Testis (tissue), 3 donors: ENCODE results near the gene GAA. TPM values are rescaled to one million over a fixed set of nuclear protein-coding genes. Genes with fewer than 3 reads are reported as not detected.

ENCODE experiments used
- DNase-seq: peaks from one replicate; pipeline ENCODE4 v3.0.0-alpha.2; 2019
- H3K27ac ChIP-seq, 2 donors: fragments of 200-600 bp; sonication (generic); one replicate each; pipeline ENCODE4 v1.5.1; 2019
- H3K27me3 ChIP-seq: fragments of 200-600 bp; sonication (generic); one replicate; pipeline ENCODE4 v1.5.1; 2019
- H3K36me3 ChIP-seq: fragments of 200-600 bp; sonication (generic); one replicate; pipeline ENCODE4 v1.5.1; 2017; ENCODE audit warnings: low read depth; ENCODE audit errors: missing control alignments
- H3K4me1 ChIP-seq: fragments of 200-600 bp; sonication (generic); one replicate; pipeline ENCODE4 v1.5.1; 2019
- H3K4me3 ChIP-seq, 2 donors: fragments of 200-600 bp; sonication (generic); one replicate each; pipeline ENCODE4 v1.5.1; 2017 to 2019
- H3K9me3 ChIP-seq: fragments of 200-600 bp; sonication (generic); one replicate; pipeline ENCODE4 v1.5.1; 2017
- POLR2A ChIP-seq: fragments of 450-650 bp; IDR thresholded peaks from one replicate; pipeline ENCODE4 v1.6.1; 2017; ENCODE audit warnings: antibody characterized with exemption, mild to moderate bottlenecking, moderate library complexity
- WGBS, 2 donors: methylation state at CpG; one replicate each; pipeline ENCODE4 v1.1.5; 2018; 5-methylcytosine and 5-hydroxymethylcytosine counted together
- intact Hi-C: fragments of 100-400 bp; cut with DNase I; formaldehyde crosslinking; loops from one replicate; pipeline ENCODE4 v1.15.1; 2023; ENCODE audit warnings: low total_unique reads
- polyA plus RNA-seq: library from polyadenylated mRNA; stranded (reverse); fragments of 350-450 nt; fragmentation: Illumina TruSeq; extraction: RNeasy Lipid Tissue Mini Kit (QIAGEN cat#74804); gene quantifications from one replicate; pipeline ENCODE4 v1.2.3, GENCODE V29; 2014; ENCODE audit warnings: low read depth, low replicate concordance; ENCODE audit not compliant: insufficient read depth
- total RNA-seq, 2 donors: library from RNA; depleted of rRNA; stranded (reverse); fragments of >200 nt; gene quantifications; one replicate each; pipeline ENCODE4 v1.2.3, GENCODE V29; 2016
- TF ChIP-seq, protein P1 (sequence below), 3 experiments: fragments of 450-650 bp in 2 of 3; fragments of 200-600 bp in 1 of 3; sonication (generic) in 1 of 3; IDR thresholded peaks; one replicate each; pipeline ENCODE4 v1.5.1; 2016 to 2019; ENCODE audit warnings: antibody characterized with exemption in 3 of 3, mild to moderate bottlenecking in 2 of 3, moderate library complexity in 1 of 3

Gene GAA
- total and polyA plus RNA-seq, 3 donors from 2014 or later = 155 to 190 (median 166) TPM

DNA sequence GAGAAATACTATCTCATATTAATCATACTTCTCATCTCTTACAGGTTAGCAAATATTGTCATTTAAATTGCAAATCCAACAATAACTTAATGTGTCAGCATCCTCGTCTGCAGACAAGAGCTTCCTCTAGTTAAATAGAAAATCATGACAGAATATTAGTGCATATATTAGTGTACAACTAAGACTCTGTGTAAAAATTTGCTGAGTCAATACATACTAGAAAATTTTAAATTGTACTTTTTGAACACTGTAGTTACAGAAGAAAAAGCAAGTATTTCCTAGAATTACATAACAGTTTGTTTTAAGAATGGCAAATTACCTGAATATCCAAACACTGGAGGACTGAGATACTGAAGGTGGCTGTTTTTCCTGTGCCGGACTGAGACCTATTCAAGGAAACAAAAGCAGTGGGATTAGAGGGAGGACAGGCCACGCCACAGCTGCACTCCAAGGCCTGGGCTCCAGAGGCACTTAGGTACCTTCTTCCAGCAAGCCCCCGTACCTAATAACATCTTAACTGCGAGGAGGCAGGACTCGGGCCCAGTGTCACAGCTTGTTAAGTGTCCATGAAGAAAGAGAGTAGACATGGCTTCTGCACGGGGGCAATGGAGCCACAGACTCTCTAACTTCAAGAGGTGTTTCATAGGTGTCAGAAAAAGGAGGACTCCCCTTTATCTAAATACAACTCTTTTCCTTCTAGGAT is 40.2 kb downstream of the GAA start:
- TF ChIP-seq, protein P1, sequence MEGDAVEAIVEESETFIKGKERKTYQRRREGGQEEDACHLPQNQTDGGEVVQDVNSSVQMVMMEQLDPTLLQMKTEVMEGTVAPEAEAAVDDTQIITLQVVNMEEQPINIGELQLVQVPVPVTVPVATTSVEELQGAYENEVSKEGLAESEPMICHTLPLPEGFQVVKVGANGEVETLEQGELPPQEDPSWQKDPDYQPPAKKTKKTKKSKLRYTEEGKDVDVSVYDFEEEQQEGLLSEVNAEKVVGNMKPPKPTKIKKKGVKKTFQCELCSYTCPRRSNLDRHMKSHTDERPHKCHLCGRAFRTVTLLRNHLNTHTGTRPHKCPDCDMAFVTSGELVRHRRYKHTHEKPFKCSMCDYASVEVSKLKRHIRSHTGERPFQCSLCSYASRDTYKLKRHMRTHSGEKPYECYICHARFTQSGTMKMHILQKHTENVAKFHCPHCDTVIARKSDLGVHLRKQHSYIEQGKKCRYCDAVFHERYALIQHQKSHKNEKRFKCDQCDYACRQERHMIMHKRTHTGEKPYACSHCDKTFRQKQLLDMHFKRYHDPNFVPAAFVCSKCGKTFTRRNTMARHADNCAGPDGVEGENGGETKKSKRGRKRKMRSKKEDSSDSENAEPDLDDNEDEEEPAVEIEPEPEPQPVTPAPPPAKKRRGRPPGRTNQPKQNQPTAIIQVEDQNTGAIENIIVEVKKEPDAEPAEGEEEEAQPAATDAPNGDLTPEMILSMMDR (IDR thresholded peaks at IDR 0.05) = no peak
- TF ChIP-seq POLR2A = no peak
- no peaks in the 10 kb centered on the region for H3K9me3 ChIP-seq
- no peak overlapping the region for H3K27ac ChIP-seq
- H3K27me3 ChIP-seq = no peaks in the 10 kb centered on the region
- intact Hi-C loops = no loop called here
- no peak overlapping the region for H3K4me3 ChIP-seq
- DNase-seq = no peak
- peaks cover 3% of the 10 kb centered on the region for H3K36me3 ChIP-seq
- 94 to 95% methylated on average over 6 to 7 of the region's 7 CpGs for WGBS, 2 donors
- H3K4me1 ChIP-seq = peaks cover 12% of the 10 kb centered on the region

DNA sequence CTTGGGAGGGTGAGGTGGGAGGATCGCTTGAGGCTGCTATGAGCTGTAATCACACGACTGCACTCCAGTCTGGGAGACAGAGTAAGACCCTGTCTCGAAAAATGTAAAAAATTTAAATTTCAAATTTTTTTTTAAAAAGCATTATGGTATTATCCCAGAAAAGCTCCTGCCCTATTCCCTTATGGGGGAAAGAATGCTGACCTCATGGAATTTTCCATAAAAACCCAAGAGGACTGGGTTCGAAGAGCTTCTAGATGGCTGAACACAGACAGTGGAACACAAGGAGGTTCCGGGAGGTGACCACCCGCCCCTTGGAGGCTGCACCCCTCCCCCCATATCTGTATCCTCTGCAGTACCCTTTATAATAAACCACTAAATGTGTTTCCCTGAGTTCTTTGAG is 41.5 kb downstream of the GAA start:
- intact Hi-C loops = no loop called here
- Histone ChIP-seq H3K4me3 (no peak overlapping the region), H3K27ac (no peak overlapping the region), H3K4me1 (peaks cover 13% of the 10 kb centered on the region), H3K9me3 (no peaks in the 10 kb centered on the region), H3K36me3 (peaks cover 2% of the 10 kb centered on the region), H3K27me3 (no peaks in the 10 kb centered on the region)
- TF ChIP-seq, protein P1 (IDR thresholded peaks at IDR 0.05) = no peak
- TF ChIP-seq POLR2A = no peak
- DNase-seq = no peak
- 86 to 91% methylated on average over 6 of the region's 6 CpGs for WGBS, 2 donors

DNA sequence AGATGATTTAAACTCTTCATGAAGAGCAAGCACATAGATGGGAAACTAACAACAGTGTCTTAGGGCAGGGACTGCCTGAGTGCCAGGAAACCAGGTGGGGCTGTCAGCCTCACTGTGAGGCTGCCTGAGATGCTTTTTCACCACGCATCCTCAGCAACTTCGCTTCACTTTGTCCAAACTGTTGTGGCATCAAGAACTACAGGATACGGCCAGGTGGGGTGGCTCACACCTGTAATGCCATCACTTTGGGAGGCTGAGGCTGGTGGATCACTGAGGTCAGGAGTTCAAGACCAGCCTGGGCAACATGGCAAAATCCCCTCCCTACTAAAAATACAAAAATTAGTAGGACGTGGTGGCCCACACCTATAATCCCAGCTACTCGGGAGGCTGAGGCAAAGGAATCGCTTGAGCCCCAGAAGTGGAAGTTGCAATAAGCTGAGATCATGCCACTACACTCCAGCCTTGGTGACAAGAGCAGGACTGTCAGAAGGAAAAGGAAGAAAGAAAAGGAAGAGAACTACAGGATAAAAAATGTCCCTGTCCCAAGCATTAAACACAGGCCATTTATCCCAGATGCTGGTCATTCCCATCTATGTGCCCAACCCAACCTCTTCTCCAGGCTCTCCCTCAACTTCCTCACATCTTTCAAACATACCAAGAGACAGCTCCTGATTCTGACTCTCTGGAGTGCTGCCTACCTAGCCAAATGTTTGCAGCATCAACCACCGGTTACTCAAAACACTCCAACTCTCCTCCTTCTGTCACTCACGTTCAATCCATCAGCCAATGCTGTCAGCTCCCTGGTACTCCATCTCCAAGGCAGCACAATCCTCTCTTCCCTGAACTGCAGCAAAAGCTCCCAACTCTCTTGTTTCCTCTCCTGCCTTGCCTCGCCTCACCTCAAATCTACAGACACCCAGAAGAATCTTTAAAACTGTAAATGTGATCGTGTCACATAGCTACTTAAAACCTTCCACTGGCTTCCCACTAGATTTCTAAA is 44.0 kb downstream of the GAA start:
- no peaks in the 10 kb centered on the region for H3K36me3 ChIP-seq
- H3K27me3 ChIP-seq = no peaks in the 10 kb centered on the region
- H3K27ac ChIP-seq = peak overlapping the region; percentile 88 to 95
- peak overlapping the region; percentile 91 to 99 for H3K4me3 ChIP-seq
- intact Hi-C loops = no loop called here
- H3K4me1 ChIP-seq = peaks cover 16% of the 10 kb centered on the region
- 47 to 55% methylated on average over 10 of the region's 10 CpGs for WGBS, 2 donors
- no peaks in the 10 kb centered on the region for H3K9me3 ChIP-seq
- peak; percentile 11 for DNase-seq
- TF ChIP-seq, protein P1 (IDR thresholded peaks at IDR 0.05) = no peak
- no peak for TF ChIP-seq POLR2A

DNA sequence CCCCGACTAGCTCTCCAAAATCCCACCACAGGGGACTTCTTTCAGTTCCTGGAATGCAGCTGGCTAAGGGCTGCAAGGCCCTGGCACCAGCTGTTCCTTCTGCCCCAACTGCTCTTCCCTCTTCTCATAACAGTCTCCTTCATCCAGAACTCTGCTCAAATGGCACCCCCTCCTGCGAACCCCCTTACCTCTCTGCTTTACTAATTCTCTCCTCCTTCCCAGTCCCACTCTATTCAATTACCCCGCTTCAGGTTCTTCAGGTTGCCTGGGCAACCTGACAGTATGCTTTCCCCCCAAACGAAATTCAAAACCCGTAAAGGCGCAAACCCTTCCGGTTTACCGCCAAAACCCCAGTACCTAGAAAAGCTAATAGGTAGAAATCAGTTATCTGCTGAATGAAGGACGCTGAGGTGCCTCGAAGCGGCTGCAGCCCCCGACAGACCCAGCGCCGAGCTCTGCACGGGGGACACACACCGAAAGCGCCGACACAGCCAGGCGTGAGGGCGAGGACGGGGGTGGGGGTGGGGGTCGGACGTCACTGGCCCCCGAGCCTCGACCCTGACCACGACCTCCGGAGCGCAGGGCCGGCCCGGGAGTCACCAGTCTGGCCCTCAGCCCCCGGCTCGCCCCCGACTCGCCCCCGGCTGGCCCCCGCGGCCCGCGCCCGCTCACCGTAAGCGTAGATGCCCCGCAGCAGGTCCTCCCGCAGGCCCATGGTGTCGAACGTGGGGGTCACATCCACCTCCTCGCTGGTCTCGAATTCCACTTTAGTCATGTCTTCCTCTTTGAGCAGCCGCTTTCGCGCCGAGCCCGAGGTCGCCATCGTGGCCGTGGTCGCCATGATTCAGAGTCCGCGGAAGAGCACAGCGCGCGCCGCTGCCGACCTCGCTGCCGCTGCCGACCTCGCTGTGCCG is 45.0 kb downstream of the GAA start:
- intact Hi-C loops = no loop called here

More for the DNA sequence above, 45.0 kb downstream of the GAA start:
- WGBS, 2 donors = 0 to 1% methylated on average over 12 to 48 of the region's 69 CpGs
- Histone ChIP-seq H3K27me3 (no peaks in the 10 kb centered on the region), H3K4me3 (peak overlapping the region; percentile 91 to 99), H3K27ac (peak overlapping the region; percentile 88 to 95), H3K9me3 (no peaks in the 10 kb centered on the region), H3K4me1 (peaks cover 16% of the 10 kb centered on the region), H3K36me3 (no peaks in the 10 kb centered on the region)
- peak; percentile 29 for DNase-seq
- no peak for TF ChIP-seq POLR2A
- TF ChIP-seq, protein P1 (IDR thresholded peaks at IDR 0.05) = no peak
